HepG2 (cell line): ENCODE data around the gene TAF3.

Source experiments
- GATA4 ChIP-seq: sonication (generic); IDR thresholded peaks from 2 replicates; pipeline ENCODE4 v1.6.1; 2016; ENCODE audit warnings: antibody characterized with exemption, low read depth, borderline replicate concordance
- MEIS2 ChIP-seq: sonication (generic); formaldehyde crosslinking; IDR thresholded peaks from 2 replicates; pipeline ENCODE4 v1.9.0; 2021; ENCODE audit warnings: mild to moderate bottlenecking, missing genetic modification reagents
- SP1 ChIP-seq, 2 experiments: fragments of 450-650 bp in 1 of 2; sonication (generic) in 1 of 2; formaldehyde crosslinking in 1 of 2; IDR thresholded peaks; 2 replicates each; pipeline versions ENCODE4 v1.4.0 to v1.6.1; 2016 to 2020; ENCODE audit warnings: missing genetic modification reagents in 1 of 2
- ZNF12 ChIP-seq: sonication (generic); formaldehyde crosslinking; IDR thresholded peaks from 2 replicates; pipeline ENCODE4 v1.5.0; 2020; ENCODE audit warnings: missing genetic modification reagents
- ZNF263 ChIP-seq: sonication (generic); formaldehyde crosslinking; IDR thresholded peaks from 2 replicates; pipeline ENCODE4 v1.4.0; 2020; ENCODE audit warnings: missing genetic modification reagents
- ZNF644 ChIP-seq: IDR thresholded peaks from 2 replicates; pipeline ENCODE4 v1.6.1; 2016; ENCODE audit warnings: low read depth
- ZNF773 ChIP-seq: sonication (generic); formaldehyde crosslinking; IDR thresholded peaks from 2 replicates; pipeline ENCODE4 v1.4.0; 2020; ENCODE audit warnings: missing genetic modification reagents, borderline replicate concordance
- ZNF780A ChIP-seq: sonication (generic); formaldehyde crosslinking; IDR thresholded peaks from 2 replicates; pipeline ENCODE4 v1.8.0; 2022; ENCODE audit warnings: mild to moderate bottlenecking, missing genetic modification reagents, moderate library complexity
- TF ChIP-seq, protein P1 (sequence below): sonication (generic); formaldehyde crosslinking; IDR thresholded peaks from 2 replicates; pipeline ENCODE4 v1.8.0; 2022; ENCODE audit warnings: mild to moderate bottlenecking, missing genetic modification reagents, borderline replicate concordance

DNA sequence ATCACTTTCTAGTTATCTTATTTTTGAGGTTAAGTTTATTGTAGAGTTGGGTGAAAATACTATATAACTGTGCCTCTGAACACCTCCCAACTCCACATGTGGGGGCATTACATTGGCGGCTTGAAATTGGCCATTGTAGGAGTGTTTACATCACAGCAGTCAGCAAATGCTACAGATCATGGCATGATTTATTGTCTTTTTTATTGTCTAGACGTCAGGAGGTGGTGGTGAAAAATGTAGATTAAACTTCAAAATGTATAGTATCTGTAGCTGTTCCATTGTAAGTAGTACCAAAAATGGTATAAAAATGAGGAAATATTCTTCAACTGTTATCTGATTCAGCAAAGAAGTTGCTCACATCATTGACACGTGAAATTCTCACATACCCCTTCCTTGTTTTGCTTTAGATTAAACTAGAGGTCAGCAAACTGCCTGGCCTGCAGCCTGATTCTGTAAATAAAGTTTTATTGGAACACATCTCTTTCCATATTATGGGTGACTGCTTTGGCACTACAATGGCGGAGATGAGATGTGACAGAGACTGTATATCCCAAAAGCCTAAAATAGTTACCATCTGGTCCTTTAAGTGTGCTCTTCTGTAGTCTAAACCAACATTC is 35.0 kb downstream of the TAF3 start:
- TF ChIP-seq MEIS2 (CRISPR knock-in tag), result no peak
- TF ChIP-seq ZNF12 (CRISPR knock-in tag), result no peak
- TF ChIP-seq ZNF263 (CRISPR knock-in tag), result no peak
- TF ChIP-seq ZNF773 (CRISPR knock-in tag), result no peak
- no peak for TF ChIP-seq ZNF644 (CRISPR knock-in tag)
- TF ChIP-seq, protein P1, sequence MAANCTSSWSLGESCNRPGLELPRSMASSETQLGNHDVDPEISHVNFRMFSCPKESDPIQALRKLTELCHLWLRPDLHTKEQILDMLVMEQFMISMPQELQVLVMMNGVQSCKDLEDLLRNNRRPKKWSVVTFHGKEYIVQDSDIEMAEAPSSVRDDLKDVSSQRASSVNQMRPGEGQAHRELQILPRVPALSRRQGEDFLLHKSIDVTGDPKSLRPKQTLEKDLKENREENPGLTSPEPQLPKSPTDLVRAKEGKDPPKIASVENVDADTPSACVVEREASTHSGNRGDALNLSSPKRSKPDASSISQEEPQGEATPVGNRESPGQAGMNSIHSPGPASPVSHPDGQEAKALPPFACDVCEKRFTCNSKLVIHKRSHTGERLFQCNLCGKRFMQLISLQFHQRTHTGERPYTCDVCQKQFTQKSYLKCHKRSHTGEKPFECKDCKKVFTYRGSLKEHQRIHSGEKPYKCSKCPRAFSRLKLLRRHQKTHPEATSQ (CRISPR knock-in tag), result no peak
- TF ChIP-seq GATA4, result no peak
- no peak for TF ChIP-seq SP1 (IDR thresholded peaks at IDR 0.05)
- TF ChIP-seq SP1 (CRISPR knock-in tag; IDR thresholded peaks at IDR 0.05), result no peak
- no peak for TF ChIP-seq ZNF780A (CRISPR knock-in tag)
